Ovary (tissue), 3 donors: Measurements from ENCODE around the gene ITGB5.

Source experiments
- CTCF ChIP-seq, 3 donors: fragments of 450-650 bp in 2 of 3; fragments of 200-600 bp in 1 of 3; IDR thresholded peaks; one replicate each; pipeline versions ENCODE4 v1.5.1 to v1.8.0; 2016 to 2022; ENCODE audit warnings: antibody characterized with exemption in 3 of 3, mild to moderate bottlenecking in 1 of 3
- EP300 ChIP-seq: sonication (generic); formaldehyde crosslinking; IDR thresholded peaks from one replicate; pipeline ENCODE4 v1.6.1; 2017; ENCODE audit warnings: antibody characterized with exemption
- donor health status: DM: no; HTN: no; CAD: no.

- TF ChIP-seq CTCF (IDR thresholded peaks at IDR 0.05) (no peak), EP300 (no peak)
Observed at GRCh38 chr3:124766113-124767095, 120.8 kb downstream of the ITGB5 start.
